ENCODE data around the gene NRAP. TPM values are rescaled to one million over a fixed set of nuclear protein-coding genes. Genes with fewer than 3 reads are reported as not detected.

Gene NRAP
- total RNA-seq, 1 experiment from 2014 or later, result not detected

GRCh38 chr10:113643183-113643582 lies 20.7 kb downstream of the NRAP start:
- ChIA-PET POLR2A (no interaction called here), CTCF (no interaction called here)
- Histone ChIP-seq H3K9me3 (ENCODE audit: control insufficient read depth, insufficient read depth, low read depth, low read length) (no peaks in the 10 kb centered on the region), H3K36me3 (ENCODE audit: control insufficient read depth, insufficient read depth, low read length) (no peaks in the 10 kb centered on the region), H3K27ac (ENCODE audit: low read length) (no peak overlapping the region), H3K4me3 (ENCODE audit: low read depth in 2 of 2, low read length in 2 of 2) (no peak overlapping the region), H3K4me1 (ENCODE audit: control insufficient read depth, insufficient read depth, low read length) (peaks cover 4% of the 10 kb centered on the region; the same call in 1 of the 2 replicates), H3K27me3 (ENCODE audit: control insufficient read depth, insufficient read depth, low read length) (peaks cover 61% of the 10 kb centered on the region)
- intact Hi-C loops (cut with micrococcal nuclease; ENCODE audit: unreplicated experiment), result no loop called here
- BruUV-seq (replicated peaks), result no TSS peak
- in situ Hi-C loops (cut with HindIII; ENCODE audit: low pct_unique_long_range_greater_than_20kb, low sequenced_read_pairs), result no loop called here
- TF ChIP-seq POLR2AphosphoS5 (IDR thresholded peaks at IDR 0.05; ENCODE audit: low read depth, low read length) (no peak), TCF7L2 (IDR thresholded peaks at IDR 0.05; ENCODE audit: low read depth, low read length) (no peak), REST (IDR thresholded peaks at IDR 0.05; ENCODE audit: insufficient read depth in 1 of 2, low read depth in 2 of 2, low read length in 1 of 2) (no peak), SIN3A (IDR thresholded peaks at IDR 0.05; ENCODE audit: borderline replicate concordance, insufficient read depth, low read depth, low read length) (no peak), CTCF (IDR thresholded peaks at IDR 0.05) (no peak)
- no peak for ATAC-seq
- no peak for DNase-seq (ENCODE audit: low read depth, low spot score)

- H3K36me3 ChIP-seq (ENCODE audit: control insufficient read depth, insufficient read depth, low read length), result no peaks in the 10 kb centered on the region
- POLR2A ChIA-PET, result no interaction called here
- no peak for ATAC-seq
- CTCF ChIA-PET, result no interaction called here
- intact Hi-C loops (cut with micrococcal nuclease; ENCODE audit: unreplicated experiment) (no loop called here), in situ Hi-C loops (cut with HindIII; ENCODE audit: low pct_unique_long_range_greater_than_20kb, low sequenced_read_pairs) (no loop called here)
- TF ChIP-seq POLR2AphosphoS5 (IDR thresholded peaks at IDR 0.05; ENCODE audit: low read depth, low read length) (no peak), CTCF (IDR thresholded peaks at IDR 0.05) (no peak), TCF7L2 (IDR thresholded peaks at IDR 0.05; ENCODE audit: low read depth, low read length) (no peak), SIN3A (IDR thresholded peaks at IDR 0.05; ENCODE audit: borderline replicate concordance, insufficient read depth, low read depth, low read length) (no peak), REST (IDR thresholded peaks at IDR 0.05; ENCODE audit: insufficient read depth in 1 of 2, low read depth in 2 of 2, low read length in 1 of 2) (no peak)
- H3K27ac ChIP-seq (ENCODE audit: low read length), result no peak overlapping the region
- H3K27me3 ChIP-seq (ENCODE audit: control insufficient read depth, insufficient read depth, low read length), result peaks cover 63% of the 10 kb centered on the region
- no peak overlapping the region for H3K4me3 ChIP-seq (ENCODE audit: low read depth in 2 of 2, low read length in 2 of 2)
- H3K9me3 ChIP-seq (ENCODE audit: control insufficient read depth, insufficient read depth, low read depth, low read length), result no peaks in the 10 kb centered on the region
- H3K4me1 ChIP-seq (ENCODE audit: control insufficient read depth, insufficient read depth, low read length), result peaks cover 4% of the 10 kb centered on the region; the same call in 1 of the 2 replicates
- no peak for DNase-seq (ENCODE audit: low read depth, low spot score)
- BruUV-seq (replicated peaks), result no TSS peak
These were observed 22.1 kb downstream of the NRAP start for GRCh38 chr10:113641702-113642101.

Data from Panc1 (cell line).